ENCODE data around the gene CYP4F2. TPM values are rescaled to one million over a fixed set of nuclear protein-coding genes. Genes with fewer than 3 reads are reported as not detected.

The CYP4F2 gene, protein sequence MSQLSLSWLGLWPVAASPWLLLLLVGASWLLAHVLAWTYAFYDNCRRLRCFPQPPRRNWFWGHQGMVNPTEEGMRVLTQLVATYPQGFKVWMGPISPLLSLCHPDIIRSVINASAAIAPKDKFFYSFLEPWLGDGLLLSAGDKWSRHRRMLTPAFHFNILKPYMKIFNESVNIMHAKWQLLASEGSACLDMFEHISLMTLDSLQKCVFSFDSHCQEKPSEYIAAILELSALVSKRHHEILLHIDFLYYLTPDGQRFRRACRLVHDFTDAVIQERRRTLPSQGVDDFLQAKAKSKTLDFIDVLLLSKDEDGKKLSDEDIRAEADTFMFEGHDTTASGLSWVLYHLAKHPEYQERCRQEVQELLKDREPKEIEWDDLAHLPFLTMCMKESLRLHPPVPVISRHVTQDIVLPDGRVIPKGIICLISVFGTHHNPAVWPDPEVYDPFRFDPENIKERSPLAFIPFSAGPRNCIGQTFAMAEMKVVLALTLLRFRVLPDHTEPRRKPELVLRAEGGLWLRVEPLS
- total RNA-seq (0.31 TPM), polyA plus RNA-seq (ENCODE audit: insufficient read depth, low read depth, low replicate concordance) (16.8 TPM)
- long read RNA-seq, donor 1: 0 reads
- long read RNA-seq, donor 2: 0 reads
- long read RNA-seq, donor 3: 0 reads
- long read RNA-seq, donor 4: 0 reads
- long read RNA-seq, donor 5: 0 reads
- long read RNA-seq, donor 6: 0 reads
- long read RNA-seq, donor 7: 0 reads
- long read RNA-seq, donor 8: 0 reads
- long read RNA-seq, donor 9: 0 reads
- long read RNA-seq, donor 10: 0 reads

- Histone ChIP-seq H3K9me3 (ENCODE audit: control insufficient read depth in 2 of 3, insufficient read depth in 1 of 3, low read length in 3 of 3) (no peaks in the 10 kb centered on the region), H3K9ac (ENCODE audit: low read length in 3 of 3) (no peak within 1 kb of the TSS), H3K4me3 (ENCODE audit: low read length in 3 of 3) (peak within 1 kb of the TSS in 1 of 3 donors; percentile 24), H3K4me1 (ENCODE audit: control insufficient read depth in 2 of 3, insufficient read depth in 2 of 3, low read depth in 1 of 3, low read length in 3 of 3) (peaks cover 0 to 5% (median 0%) of the 10 kb centered on the region in 3 donors), H3K27ac (ENCODE audit: low read depth in 2 of 2, low read length in 2 of 2) (no peak within 1 kb of the TSS), H3K36me3 (ENCODE audit: control insufficient read depth in 2 of 3, insufficient read depth in 3 of 3, low read length in 3 of 3) (no peaks in the 10 kb centered on the region), H3K27me3 (ENCODE audit: control insufficient read depth, insufficient read depth, low read length) (no peaks in the 10 kb centered on the region)
- FAIRE-seq: no peak
- no peak for TF ChIP-seq CTCF (IDR thresholded peaks at IDR 0.05; ENCODE audit: borderline replicate concordance, extremely low read depth, insufficient read depth)
- intact Hi-C loops (cut with DNase I): no loop called here
- no peak for DNase-seq
These were observed at the start of gene CYP4F2 for GRCh38 chr19:15897738-15898276. Gene CYP4F2, minus strand, starts transcription at chr19:15898074. Its CDS starts 463 bp downstream, at chr19:15897611.

DNA sequence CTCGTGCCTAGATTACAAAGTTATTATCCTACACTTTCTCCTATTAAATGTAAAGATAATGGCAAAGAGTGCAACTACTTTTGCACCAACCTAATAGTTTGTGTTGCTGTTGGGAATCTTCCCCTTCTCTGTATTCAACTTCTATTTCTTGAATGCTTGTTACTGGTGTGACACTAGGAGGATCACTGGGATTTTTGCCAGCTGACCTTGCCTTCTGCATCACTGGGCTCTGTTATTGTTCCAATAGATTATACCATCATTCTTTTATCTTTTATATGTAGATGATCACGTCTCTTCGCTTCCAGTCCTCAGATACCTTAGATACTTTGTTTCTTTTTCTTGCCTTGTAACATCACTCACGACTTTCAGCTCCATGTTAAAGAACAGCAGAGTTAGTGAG is 47.4 kb upstream of the CYP4F2 start:
- no peak for FAIRE-seq
- TF ChIP-seq CTCF (IDR thresholded peaks at IDR 0.05; ENCODE audit: borderline replicate concordance, extremely low read depth, insufficient read depth): no peak

DNA sequence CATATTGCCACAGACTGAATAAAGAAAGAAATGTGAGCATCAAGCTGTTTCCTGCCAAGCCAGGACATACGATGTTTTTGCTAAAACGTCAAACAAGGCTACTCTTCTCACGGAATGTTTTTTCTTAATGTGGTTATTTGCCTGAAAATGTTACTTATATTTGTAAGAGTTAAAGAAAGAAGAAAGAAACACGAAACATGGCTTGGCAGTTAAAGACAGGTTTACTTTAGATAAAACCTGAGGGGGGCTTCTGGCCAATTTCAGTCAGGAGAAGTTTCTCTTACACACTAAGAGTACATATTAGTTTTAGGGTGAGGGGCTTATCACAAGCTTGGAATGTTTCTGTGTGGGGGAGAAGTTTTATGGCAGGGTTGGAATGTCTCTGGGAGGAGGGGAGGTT is 46.5 kb upstream of the CYP4F2 start:
- H3K27me3 ChIP-seq (ENCODE audit: control insufficient read depth, insufficient read depth, low read length): no peaks in the 10 kb centered on the region
- DNase-seq (no peak), FAIRE-seq (no peak)
- intact Hi-C loops (cut with DNase I): no loop called here
- no peak overlapping the region for H3K4me3 ChIP-seq (ENCODE audit: low read length in 3 of 3)
- no peak overlapping the region for H3K9ac ChIP-seq (ENCODE audit: low read length in 3 of 3)
- TF ChIP-seq CTCF (IDR thresholded peaks at IDR 0.05; ENCODE audit: borderline replicate concordance, extremely low read depth, insufficient read depth): no peak
- H3K36me3 ChIP-seq (ENCODE audit: control insufficient read depth in 2 of 3, insufficient read depth in 3 of 3, low read length in 3 of 3): no peaks in the 10 kb centered on the region
- no peaks in the 10 kb centered on the region for H3K4me1 ChIP-seq (ENCODE audit: control insufficient read depth in 2 of 3, insufficient read depth in 2 of 3, low read depth in 1 of 3, low read length in 3 of 3)
- H3K9me3 ChIP-seq (ENCODE audit: control insufficient read depth in 2 of 3, insufficient read depth in 1 of 3, low read length in 3 of 3): peaks cover 0 to 11% (median 0%) of the 10 kb centered on the region in 3 donors
- no peak overlapping the region for H3K27ac ChIP-seq (ENCODE audit: low read depth in 2 of 2, low read length in 2 of 2)

More for the DNA sequence above, 47.4 kb upstream of the CYP4F2 start:
- H3K9me3 ChIP-seq (ENCODE audit: control insufficient read depth in 2 of 3, insufficient read depth in 1 of 3, low read length in 3 of 3): peaks cover 0 to 13% (median 0%) of the 10 kb centered on the region in 3 donors
- no peaks in the 10 kb centered on the region for H3K36me3 ChIP-seq (ENCODE audit: control insufficient read depth in 2 of 3, insufficient read depth in 3 of 3, low read length in 3 of 3)
- DNase-seq: no peak
- H3K27ac ChIP-seq (ENCODE audit: low read depth in 2 of 2, low read length in 2 of 2): no peak overlapping the region
- intact Hi-C loops (cut with DNase I): no loop called here
- H3K4me1 ChIP-seq (ENCODE audit: control insufficient read depth in 2 of 3, insufficient read depth in 2 of 3, low read depth in 1 of 3, low read length in 3 of 3): no peaks in the 10 kb centered on the region
- no peaks in the 10 kb centered on the region for H3K27me3 ChIP-seq (ENCODE audit: control insufficient read depth, insufficient read depth, low read length)
- no peak overlapping the region for H3K9ac ChIP-seq (ENCODE audit: low read length in 3 of 3)
- no peak overlapping the region for H3K4me3 ChIP-seq (ENCODE audit: low read length in 3 of 3)
